ENCODE data around the gene GAGE12J.
"Not testable (repeated sequence)": the region's sequence is repeated elsewhere in the genome, so short reads cannot be mapped to it uniquely, and the experiment has no call there.

Gene GAGE12J, protein sequence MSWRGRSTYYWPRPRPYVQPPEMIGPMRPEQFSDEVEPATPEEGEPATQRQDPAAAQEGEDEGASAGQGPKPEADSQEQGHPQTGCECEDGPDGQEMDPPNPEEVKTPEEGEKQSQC

DNA sequence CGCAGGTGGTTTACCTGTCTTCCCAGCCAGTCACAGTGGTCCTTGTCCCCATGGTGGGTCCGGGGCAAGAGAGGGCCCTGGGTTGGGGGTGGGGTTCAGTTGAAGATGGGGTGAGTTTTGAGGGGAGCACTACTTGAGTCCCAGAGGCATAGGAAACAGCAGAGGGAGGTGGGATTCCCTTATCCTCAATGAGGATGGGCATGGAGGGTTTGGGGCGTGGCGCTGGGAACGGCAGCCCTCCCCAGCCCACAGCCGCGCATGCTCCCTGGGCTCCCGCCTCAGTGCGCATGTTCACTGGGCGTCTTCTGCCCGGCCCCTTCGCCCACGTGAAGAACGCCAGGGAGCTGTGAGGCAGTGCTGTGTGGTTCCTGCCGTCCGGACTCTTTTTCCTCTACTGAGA lies at the start of gene GAGE12J:
GAGE12J (plus strand) TSS at position 301 of the 400 bp plus-strand sequence. CDS start 1,157 bp downstream, outside the sequence.
- not testable (repeated sequence) for H3K4me1 Mint-ChIP-seq, H3K9me3 Mint-ChIP-seq, H3K4me3 Mint-ChIP-seq, H3K27me3 Mint-ChIP-seq, H3K36me3 Mint-ChIP-seq, H3K27ac Mint-ChIP-seq

DNA sequence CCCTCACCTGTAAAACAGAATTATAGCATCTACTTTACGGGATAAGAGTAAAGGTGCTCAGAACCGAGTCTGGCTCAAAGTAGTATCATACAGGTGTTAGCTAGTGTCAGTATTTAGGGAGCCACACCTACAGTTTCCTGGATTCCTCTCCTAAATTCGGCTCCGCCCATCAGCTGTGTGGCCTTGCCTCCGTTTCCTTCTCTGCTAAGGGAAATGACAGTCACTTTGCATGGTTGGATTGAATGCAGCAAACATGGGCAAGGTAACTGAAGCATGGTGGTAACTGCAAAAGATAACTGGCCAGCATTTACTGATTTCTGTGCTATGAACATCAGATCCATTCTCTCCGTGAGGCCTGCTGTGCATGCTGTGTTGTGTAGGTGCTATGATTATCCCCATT lies 49.4 kb upstream of the GAGE12J start:
- Mint-ChIP-seq H3K36me3 (peaks cover 2% of the 10 kb centered on the region), H3K4me1 (peaks cover 73% of the 10 kb centered on the region), H3K4me3 (peak overlapping the region; percentile 80), H3K9me3 (no peaks in the 10 kb centered on the region), H3K27me3 (no peaks in the 10 kb centered on the region), H3K27ac (peak overlapping the region; percentile 79)

DNA sequence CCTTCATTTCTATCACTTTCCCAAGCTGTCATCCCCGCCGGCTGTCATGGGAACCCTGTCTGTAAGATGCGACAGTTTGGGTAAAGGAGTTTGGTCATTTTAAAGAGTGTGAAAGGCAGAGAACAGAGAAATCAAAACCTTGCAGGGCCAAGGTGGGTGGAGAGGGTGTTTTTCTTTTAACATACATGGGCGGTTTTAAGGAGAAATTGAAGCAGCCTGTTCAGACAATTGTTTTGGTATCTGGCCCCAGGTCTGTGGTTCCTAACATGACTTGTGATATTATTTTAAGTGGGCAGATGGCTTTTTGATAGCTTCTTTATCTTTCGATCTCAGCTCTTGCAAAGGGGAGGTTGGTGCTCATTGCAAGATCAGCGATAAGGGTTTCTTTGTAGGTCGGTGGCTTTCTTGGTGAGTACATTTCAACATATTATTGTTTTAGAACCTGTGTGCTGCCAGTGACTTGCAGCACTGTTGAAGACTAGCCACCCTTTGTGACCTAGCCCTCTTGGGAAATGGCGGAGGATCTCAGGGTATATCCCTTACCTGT lies 48.6 kb upstream of the GAGE12J start:
- Mint-ChIP-seq H3K36me3 (peaks cover 2% of the 10 kb centered on the region), H3K27me3 (no peaks in the 10 kb centered on the region), H3K9me3 (no peaks in the 10 kb centered on the region), H3K4me3 (peak overlapping the region; percentile 80), H3K4me1 (peaks cover 74% of the 10 kb centered on the region), H3K27ac (peak overlapping the region; percentile 96)

DNA sequence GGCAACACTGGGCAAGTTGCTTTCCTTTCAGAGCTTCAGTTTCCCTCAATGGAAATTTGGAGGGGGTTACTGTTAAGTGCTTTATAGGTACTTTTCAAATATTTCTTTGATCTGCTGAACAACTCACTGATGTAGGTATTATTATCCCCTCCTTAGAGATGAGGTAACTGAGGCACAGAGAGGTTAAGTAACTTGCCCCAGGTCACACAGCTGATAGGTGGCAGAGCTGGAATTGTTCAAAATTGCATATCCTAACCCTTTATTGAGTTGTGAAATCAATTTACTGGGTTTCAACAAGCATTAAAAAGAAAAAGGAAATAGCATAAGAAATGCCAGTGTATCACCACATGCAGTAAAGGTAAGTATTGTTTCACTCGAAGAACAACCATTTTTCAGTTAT lies 45.6 kb upstream of the GAGE12J start:
- no peaks in the 10 kb centered on the region for H3K9me3 Mint-ChIP-seq
- H3K4me3 Mint-ChIP-seq: no peak overlapping the region
- no peak overlapping the region for H3K27ac Mint-ChIP-seq
- peaks cover 84% of the 10 kb centered on the region for H3K4me1 Mint-ChIP-seq
- H3K36me3 Mint-ChIP-seq: peaks cover 2% of the 10 kb centered on the region
- H3K27me3 Mint-ChIP-seq: no peaks in the 10 kb centered on the region

DNA sequence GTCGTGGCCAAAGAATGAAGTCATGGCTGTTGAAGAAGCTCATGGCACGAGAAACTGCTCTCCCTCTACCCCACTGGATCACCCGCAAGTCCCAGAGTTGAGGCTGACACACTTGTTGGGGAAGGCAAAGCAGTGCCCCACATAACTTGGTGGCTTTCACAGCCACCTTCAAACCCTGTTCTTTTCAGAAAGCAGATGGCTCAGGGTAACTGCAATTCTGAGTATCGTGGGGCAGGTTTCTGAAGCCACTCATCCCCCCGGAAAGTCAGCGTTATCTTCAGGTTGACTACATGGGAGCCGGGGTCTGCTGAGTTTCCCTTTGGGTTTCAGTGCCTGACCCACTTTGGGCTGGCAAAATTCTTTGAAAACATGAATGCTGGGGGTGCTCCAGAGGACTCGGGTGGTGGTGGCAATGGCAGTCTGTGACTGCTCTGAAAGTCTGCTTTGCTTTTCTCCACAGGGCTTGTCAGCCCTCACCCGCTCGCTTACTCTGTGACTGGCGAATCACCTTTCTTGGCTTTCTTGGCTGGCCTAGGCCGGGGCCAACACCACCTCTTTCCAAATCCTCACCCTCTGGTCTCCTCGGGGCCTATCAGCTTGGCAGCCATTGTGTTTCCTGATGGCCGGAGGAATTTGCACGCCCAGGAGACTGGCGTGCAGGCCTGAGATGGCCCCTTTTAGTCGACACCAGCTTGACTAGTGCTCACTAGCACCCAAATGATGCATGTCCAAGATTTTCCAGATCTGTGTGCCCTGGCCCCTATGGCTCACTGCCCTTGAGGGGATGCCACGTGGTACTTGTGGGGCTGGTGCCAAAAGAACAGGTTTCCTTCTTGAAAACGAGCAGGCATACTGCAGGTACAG lies 44.9 kb upstream of the GAGE12J start:
- peak overlapping the region; percentile 81 for H3K27ac Mint-ChIP-seq
- H3K9me3 Mint-ChIP-seq: no peaks in the 10 kb centered on the region
- peaks cover 79% of the 10 kb centered on the region for H3K4me1 Mint-ChIP-seq
- peak overlapping the region; percentile 53 for H3K4me3 Mint-ChIP-seq
- peaks cover 2% of the 10 kb centered on the region for H3K36me3 Mint-ChIP-seq
- no peaks in the 10 kb centered on the region for H3K27me3 Mint-ChIP-seq

DNA sequence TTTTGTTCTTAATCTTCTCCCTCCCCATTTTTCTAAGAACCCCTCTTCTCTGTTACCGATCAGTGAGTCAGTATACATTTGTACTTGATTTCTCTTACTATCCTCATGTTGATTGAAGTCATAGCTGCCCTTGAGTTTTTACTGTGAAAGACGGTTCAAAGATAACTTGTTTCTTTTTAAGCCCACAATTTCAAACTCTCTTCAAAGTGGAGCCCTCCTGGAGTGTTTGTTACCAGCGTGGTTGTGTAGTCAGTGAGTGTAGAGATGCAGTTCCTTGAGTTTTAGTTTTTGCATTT lies 44.4 kb upstream of the GAGE12J start:
- peaks cover 2% of the 10 kb centered on the region for H3K36me3 Mint-ChIP-seq
- H3K4me3 Mint-ChIP-seq: peak overlapping the region; percentile 53
- no peaks in the 10 kb centered on the region for H3K9me3 Mint-ChIP-seq
- H3K27me3 Mint-ChIP-seq: no peaks in the 10 kb centered on the region
- H3K27ac Mint-ChIP-seq: peak overlapping the region; percentile 81
- H3K4me1 Mint-ChIP-seq: peaks cover 84% of the 10 kb centered on the region

DNA sequence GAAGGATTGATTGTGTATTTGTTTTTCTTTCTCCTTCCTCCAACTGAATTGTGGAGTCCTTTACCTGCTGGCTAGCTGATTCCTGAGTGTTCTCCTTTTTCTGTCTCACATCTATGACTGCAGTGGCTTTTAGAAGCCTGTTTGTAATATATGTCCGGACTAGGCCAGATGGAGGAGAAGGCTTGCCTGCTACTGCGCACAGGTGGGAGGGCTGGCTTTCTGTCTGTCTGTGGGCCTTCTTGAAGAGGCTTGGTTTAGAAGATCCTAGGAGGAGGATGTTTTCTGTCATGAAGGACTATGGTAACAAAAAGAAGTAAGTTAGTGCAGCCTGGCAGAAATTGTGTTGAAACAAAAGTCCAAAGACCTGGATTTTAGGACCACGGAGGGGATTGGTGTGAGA lies 43.8 kb upstream of the GAGE12J start:
- Mint-ChIP-seq H3K27ac (peak overlapping the region; percentile 81), H3K9me3 (no peaks in the 10 kb centered on the region), H3K27me3 (no peaks in the 10 kb centered on the region), H3K36me3 (peaks cover 2% of the 10 kb centered on the region), H3K4me3 (peak overlapping the region; percentile 53), H3K4me1 (peaks cover 82% of the 10 kb centered on the region)

DNA sequence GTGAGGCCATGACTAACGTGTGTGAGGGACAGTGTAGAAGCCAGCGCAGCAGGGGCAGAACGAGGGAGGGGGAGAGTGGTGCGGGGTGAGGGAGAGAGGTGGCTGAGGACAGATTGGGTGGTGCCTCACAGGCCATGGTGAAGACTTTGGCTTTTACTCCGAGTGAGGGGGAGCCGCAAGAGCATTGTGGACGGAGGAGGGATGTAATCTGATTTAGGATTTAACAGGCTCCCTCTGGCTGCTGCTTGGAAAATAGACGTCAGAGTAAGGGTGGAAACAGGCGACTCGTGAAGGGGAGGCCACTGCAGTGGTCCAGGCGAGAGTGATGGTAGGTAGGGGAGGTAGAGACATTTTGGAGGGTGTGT lies 39.2 kb upstream of the GAGE12J start:
- no peak overlapping the region for H3K27ac Mint-ChIP-seq
- no peaks in the 10 kb centered on the region for H3K9me3 Mint-ChIP-seq
- H3K36me3 Mint-ChIP-seq: no peaks in the 10 kb centered on the region
- H3K27me3 Mint-ChIP-seq: no peaks in the 10 kb centered on the region
- peaks cover 41% of the 10 kb centered on the region for H3K4me1 Mint-ChIP-seq
- no peak overlapping the region for H3K4me3 Mint-ChIP-seq

DNA sequence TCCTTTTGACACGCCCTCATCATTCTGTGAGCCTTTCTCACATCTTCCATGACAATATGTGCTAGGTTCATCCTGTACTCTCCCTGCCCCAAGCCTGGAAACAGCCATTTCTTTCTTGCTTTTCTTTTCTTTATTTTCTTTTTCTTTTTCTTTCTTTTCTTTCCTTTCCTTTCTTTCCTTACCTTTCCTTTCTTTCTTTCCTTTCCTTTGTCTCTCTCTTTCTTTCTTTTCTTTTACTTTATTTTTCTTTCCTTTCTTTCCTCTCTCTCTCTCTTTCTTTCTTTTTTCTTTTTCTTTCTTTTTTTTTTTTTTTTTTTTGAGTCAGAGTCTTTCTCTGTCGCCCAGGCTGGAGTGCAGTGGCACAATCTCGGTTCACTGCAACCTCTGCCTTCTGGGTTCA lies 37.6 kb upstream of the GAGE12J start:
- Mint-ChIP-seq H3K36me3 (no peaks in the 10 kb centered on the region), H3K27me3 (no peaks in the 10 kb centered on the region), H3K27ac (peak overlapping the region; percentile 83), H3K4me3 (no peak overlapping the region), H3K9me3 (no peaks in the 10 kb centered on the region), H3K4me1 (peaks cover 40% of the 10 kb centered on the region)

DNA sequence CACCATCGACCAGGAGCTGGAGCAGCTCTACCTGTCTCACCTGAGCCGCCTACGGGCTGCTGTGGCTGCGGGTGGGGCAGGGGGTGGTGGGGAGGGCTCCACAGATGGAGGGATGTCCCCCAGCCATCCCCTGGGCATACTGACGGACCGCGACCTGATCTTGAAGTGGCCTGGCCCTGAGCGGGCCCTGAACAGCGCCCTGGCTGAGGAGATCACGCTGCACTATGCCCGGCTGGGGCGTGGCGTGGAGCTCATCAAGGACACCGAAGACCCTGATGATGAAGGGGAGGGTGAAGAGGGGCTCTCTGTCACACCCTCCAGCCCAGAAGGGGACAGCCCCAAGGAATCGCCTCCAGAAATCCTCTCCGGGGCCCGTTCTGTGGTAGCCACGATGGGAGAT lies 35.7 kb upstream of the GAGE12J start:
- H3K27me3 Mint-ChIP-seq: no peaks in the 10 kb centered on the region
- H3K36me3 Mint-ChIP-seq: no peaks in the 10 kb centered on the region
- no peak overlapping the region for H3K4me3 Mint-ChIP-seq
- peaks cover 32% of the 10 kb centered on the region for H3K4me1 Mint-ChIP-seq
- no peak overlapping the region for H3K27ac Mint-ChIP-seq
- H3K9me3 Mint-ChIP-seq: no peaks in the 10 kb centered on the region

DNA sequence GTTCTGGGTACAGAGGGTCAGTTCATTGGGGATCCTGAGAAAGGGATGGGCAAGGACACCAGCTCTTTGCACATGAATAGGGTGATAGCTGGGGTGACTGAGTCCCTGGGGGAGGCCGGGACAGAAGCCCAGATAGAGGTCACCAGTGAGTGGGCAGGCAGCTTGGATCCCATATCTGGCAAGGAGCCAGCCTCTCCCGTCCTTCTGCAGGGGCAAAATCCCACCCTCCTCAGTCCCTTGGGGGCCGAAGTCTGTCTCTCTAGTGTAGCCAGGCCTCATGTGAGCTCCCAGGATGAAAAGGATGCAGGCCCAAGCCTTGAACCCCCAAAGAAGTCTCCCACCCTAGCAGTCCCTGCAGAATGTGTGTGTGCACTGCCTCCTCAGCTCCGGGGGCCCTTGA lies 35.3 kb upstream of the GAGE12J start:
- Mint-ChIP-seq H3K9me3 (no peaks in the 10 kb centered on the region), H3K4me1 (peaks cover 31% of the 10 kb centered on the region), H3K4me3 (no peak overlapping the region), H3K36me3 (no peaks in the 10 kb centered on the region), H3K27ac (no peak overlapping the region), H3K27me3 (no peaks in the 10 kb centered on the region)

DNA sequence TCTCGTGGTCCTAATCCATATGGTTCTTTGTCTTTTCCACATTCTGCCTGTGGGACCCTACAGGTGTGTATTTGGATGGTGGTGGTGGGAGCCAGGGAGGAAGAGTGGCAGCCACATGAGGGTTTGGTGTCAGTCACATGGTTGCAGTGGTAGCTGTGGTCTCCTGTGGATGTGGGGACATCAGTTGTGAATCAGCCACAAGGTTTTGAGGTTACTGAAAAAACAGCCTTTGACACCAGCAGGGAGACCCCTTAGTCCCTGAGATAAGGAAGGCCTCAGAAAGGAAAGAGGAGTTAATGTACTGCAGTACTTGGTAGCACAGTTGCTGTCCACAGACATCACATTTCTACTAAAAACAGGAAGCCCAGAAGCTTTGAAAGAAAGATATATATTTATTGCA lies 34.2 kb upstream of the GAGE12J start:
- no peaks in the 10 kb centered on the region for H3K36me3 Mint-ChIP-seq
- no peaks in the 10 kb centered on the region for H3K27me3 Mint-ChIP-seq

DNA sequence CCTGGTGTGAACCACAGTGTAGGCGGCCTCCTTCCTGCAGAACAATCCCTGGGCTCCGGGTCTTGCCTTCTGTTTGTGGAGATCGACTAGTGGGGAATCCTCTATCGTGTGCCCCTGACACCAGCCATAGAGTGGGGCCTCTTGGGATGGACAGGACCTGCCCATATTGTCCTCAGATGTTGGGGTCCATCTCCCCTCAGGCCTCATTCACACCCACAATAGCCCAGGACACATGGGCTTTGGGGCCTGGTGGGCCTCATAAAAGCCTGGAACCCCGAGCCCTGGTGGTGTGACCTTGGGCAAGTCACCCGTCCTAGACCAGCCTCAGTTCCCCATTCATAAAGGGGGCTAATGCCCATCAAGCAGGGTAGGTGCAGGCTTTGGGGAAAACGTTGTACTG lies 31.6 kb upstream of the GAGE12J start:
- Mint-ChIP-seq H3K9me3 (no peaks in the 10 kb centered on the region), H3K27me3 (no peaks in the 10 kb centered on the region), H3K4me3 (no peak overlapping the region), H3K36me3 (no peaks in the 10 kb centered on the region), H3K4me1 (peaks cover 37% of the 10 kb centered on the region), H3K27ac (no peak overlapping the region)

More for the DNA sequence above, 34.2 kb upstream of the GAGE12J start:
- Mint-ChIP-seq H3K27ac (no peak overlapping the region), H3K9me3 (no peaks in the 10 kb centered on the region), H3K4me1 (peaks cover 31% of the 10 kb centered on the region), H3K4me3 (no peak overlapping the region)

DNA sequence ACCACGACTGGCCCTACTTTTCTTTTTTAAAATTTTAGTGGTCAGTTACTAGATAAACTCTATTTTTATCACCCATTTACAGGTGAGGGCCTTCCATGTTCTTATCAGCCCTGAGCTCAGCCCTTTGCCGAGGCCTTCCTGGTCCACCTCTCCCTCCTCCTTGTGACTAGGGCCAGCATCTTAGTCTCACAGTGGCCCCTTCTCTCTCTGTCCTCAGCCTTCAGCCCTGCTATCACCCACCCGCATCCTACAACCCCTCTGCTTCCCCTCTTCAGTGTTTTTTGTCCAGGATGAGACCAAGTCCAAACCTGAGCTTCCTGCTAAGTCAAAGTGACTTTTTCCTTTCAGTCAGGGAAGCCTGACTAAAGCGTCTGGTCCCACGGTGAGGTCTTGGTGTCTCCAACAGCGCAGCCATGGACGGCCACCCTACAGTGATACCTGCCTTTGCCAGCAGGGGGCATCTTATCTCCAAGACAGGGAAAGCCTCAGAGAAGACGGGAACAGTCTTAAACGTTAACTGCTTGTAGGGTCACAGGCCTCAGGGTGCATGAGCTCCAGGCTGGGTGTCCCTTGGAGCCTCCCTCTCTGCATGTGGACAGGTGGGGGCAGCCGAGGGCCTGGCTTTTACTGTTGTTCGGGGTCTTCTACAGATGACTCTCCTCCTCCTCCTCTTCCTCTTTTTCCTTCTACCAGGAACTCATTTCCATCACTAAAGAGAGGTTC lies 30.1 kb upstream of the GAGE12J start:
- Mint-ChIP-seq H3K9me3 (no peaks in the 10 kb centered on the region), H3K4me3 (no peak overlapping the region), H3K27me3 (no peaks in the 10 kb centered on the region), H3K36me3 (no peaks in the 10 kb centered on the region), H3K27ac (peak overlapping the region; percentile 70), H3K4me1 (peaks cover 48% of the 10 kb centered on the region)

DNA sequence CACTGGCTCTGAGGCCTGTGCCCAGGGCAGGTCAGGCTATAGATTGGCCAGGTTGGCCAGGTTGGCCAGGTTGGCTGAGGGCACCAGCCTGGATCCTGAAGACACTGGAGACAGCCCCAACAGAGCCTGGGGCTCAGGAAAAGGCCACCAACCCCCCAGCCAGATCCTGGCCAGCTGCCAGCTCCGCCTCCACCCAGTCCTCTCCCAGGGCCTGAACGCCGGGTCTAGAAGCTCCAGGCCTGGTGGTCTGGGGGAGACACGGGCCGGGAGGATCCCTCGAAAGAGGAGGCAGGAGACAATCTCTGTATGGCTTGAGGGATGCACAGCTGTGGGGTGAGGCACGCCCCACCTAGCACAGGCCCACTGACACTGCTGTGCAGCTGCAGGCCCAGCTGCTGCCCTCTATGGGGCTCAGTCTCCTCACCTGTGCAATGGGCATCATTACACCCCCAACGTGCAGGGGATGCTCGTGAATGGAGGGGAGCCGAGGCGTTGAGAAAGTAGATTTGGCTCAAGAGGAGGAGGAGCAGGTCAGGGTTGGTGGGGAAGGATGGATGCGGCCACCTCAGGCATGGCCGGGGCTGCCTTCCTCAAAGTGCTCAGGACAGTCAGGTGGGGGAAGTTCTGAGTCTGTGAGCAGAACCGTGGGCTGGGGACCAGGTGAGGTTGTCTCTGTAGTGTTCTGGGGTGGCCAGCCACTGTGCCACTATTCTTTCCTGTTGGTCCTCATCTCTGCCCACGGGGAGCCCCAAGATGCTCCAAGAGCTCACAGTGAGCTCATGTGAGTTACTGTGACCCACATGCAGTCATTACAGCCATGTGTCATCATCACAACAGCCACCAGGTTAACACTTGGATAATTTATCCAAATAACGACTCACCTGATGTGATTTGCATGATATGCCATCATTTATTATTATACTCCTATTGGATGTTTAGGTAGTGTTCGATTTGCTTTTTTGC lies 29.2 kb upstream of the GAGE12J start:
- peaks cover 45% of the 10 kb centered on the region for H3K4me1 Mint-ChIP-seq
- no peaks in the 10 kb centered on the region for H3K27me3 Mint-ChIP-seq
- no peaks in the 10 kb centered on the region for H3K36me3 Mint-ChIP-seq
- no peaks in the 10 kb centered on the region for H3K9me3 Mint-ChIP-seq
- H3K4me3 Mint-ChIP-seq: no peak overlapping the region
- no peak overlapping the region for H3K27ac Mint-ChIP-seq
